Epithelial cell of esophagus (primary cell): Measurements from ENCODE around the gene MTUS2.

ENCODE experiments used
- DNase-seq: peaks from one replicate; pipeline ENCODE4 v3.0.0; 2010; ENCODE audit warnings: low read depth
- H3K4me3 ChIP-seq: 2 replicates; pipeline ENCODE4 v1.5.1; 2011; ENCODE audit warnings: mild to moderate bottlenecking, low read length, control low read depth
- CTCF ChIP-seq: IDR thresholded peaks from 2 replicates; pipeline ENCODE4 v1.5.1; 2011; ENCODE audit warnings: low read depth, mild to moderate bottlenecking, low read length, control low read depth, inconsistent platforms; ENCODE audit not compliant: insufficient read depth; ENCODE audit errors: missing control alignments

Gene MTUS2

GRCh38 chr13:29108068-29108786 is 288.1 kb downstream of the MTUS2 start:
- TF ChIP-seq CTCF, result no peak
- no peak overlapping the region for H3K4me3 ChIP-seq
- DNase-seq, result no peak

GRCh38 chr13:29109987-29110386 is 289.8 kb downstream of the MTUS2 start:
- TF ChIP-seq CTCF, result no peak
- DNase-seq, result no peak
- no peak overlapping the region for H3K4me3 ChIP-seq

GRCh38 chr13:29111446-29111845 is 291.3 kb downstream of the MTUS2 start:
- no peak overlapping the region for H3K4me3 ChIP-seq
- DNase-seq, result peak; percentile 5
- no peak for TF ChIP-seq CTCF

- no peak for DNase-seq
- no peak for TF ChIP-seq CTCF
- no peak overlapping the region for H3K4me3 ChIP-seq
Observed at GRCh38 chr13:29115842-29116241, 295.7 kb downstream of the MTUS2 start.

DNA sequence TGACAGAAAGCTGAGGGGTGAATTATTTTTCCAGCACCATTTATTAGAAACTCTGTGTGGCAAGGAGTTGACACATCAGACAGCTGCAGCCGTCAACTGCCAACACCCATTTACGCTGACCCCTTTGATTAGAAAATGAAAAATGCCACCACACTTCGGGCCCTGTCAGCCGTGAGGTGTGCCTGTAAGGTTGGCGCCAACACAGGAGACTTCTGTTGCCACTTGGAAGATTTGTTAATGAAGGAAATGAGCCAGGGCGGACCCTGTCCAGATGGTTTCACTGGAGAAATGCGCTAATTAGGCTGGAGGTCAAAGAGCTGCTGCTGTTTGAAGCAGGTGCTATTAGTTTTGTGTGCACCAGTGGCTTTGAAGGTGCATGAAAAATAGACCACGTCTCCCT is 297.5 kb downstream of the MTUS2 start:
- no peak overlapping the region for H3K4me3 ChIP-seq
- no peak for TF ChIP-seq CTCF
- DNase-seq, result no peak

DNA sequence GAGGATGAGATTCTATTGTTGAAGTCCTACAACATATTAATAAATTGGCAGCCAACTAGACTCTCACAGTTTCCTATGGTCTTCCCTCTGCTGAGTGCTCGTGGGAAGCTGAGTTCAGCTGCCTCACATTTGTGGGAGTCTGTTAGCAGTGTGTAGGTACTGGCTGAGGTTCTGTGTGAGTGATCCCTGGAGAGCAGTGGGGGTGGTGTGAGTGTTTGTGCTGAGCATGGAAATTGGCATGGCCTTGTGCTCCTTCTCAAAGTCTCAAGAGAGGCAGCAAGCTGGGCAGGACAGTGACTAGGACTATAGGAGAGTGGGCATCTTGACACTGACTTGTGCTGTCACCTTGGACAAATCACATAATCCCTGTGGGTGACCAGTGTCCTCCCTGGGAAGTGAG is 298.3 kb downstream of the MTUS2 start:
- H3K4me3 ChIP-seq, result no peak overlapping the region
- TF ChIP-seq CTCF, result no peak
- no peak for DNase-seq
